NCI-H1417 (cell line): ENCODE data around the gene ZNF775.

Experiments
- DNase-seq, 3 experiments: peaks; one replicate each; lab custom pipeline; 2025; lab: John Stamatoyannopoulos, UW

The ZNF775 gene

DNA sequence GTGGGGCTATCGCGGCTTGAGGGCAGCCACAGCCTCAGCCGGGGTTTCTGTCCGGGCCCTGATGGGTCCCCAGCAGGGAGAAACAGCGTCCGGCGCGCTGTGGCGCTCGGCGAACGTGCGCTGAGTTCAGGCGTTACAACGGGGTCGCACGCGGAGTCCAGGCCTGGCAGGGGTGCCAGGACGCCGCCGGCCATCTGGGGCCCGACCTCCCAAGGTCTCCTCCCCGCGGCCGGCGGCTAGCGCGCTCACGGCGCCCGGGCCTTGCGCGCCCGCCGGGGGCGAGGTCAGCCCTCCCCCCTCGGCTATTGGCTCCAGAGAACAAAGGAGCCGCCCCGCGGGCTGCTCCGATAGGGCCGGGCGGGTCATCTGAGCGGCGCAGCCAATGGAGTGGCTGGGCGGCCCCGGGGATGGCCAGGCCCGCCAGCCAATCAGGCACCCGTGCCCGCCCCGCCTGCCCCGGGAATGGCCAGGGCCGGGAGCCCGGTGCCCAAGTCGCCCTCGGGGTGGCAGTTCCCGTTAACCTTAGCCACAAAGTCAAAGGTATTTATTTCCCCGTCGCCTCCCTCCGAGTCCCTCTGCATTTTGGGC lies at the start of gene ZNF775:
TSS of gene ZNF775 (plus strand) at position 478 of the 588 bp plus-strand sequence. CDS start 9,141 bp downstream, outside the sequence.
- DNase-seq, result peak; percentile 98

DNA sequence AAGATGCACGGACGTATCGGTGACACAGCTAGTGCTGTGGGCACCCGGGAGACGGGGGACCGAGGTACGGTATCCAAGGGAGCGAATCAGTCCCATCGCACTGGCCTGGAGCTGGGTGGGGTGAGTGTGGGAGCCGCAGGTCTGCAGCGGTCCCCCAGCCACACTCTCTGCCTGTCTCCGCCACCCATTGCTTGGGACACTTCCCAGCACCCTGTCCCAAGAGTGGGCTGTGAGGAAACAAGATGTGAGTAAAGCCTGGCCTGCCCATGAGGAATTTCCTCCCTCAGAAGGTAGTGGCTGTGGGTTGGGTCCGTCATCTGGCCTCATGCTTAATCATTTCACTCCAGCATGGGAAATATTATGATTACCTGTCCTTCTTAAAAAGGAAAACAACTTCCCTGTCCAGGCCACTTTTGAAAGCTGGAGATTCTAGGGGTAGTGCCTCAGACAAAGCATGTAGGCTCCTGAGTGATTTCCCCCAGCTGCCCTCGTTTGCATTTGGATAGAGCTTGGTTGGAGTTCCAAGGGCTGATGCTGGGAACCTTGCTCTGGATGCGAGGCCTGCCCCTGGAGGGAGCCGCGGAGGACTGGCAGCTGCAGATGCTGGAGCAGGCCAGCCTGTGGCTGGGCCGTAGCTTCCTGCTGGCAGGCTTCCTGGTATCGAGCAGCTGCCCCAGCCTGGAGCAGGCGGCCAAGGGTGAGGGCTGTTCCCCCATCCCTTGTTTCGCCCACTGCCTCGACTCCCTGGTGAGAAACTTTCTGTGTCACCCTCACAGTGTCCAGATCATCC lies 49.6 kb upstream of the ZNF775 start:
- no peak for DNase-seq

GRCh38 chr7:150330211-150330885 lies 48.8 kb upstream of the ZNF775 start:
- no peak for DNase-seq

GRCh38 chr7:150332852-150333635 lies 46.1 kb upstream of the ZNF775 start:
- no peak for DNase-seq

DNA sequence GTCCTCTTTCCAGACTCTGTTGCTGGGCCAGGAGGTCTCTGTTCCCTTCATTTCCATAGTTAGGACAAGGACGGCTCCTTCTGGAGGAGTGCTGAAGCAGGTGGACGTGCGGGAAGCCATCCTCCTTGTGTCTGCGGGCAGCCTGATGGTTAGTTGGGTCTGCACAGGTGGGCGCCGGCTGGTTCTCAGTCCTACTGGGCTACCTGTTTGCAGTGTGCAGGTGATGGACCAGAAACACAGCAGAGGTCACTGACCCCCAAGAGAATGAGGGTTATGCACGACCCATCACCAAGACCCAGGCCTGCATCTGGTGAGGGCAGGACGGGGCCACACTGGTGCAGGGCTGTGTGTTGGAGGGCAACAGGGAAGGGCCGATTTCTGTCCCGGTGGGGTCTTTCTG lies 45.5 kb upstream of the ZNF775 start:
- DNase-seq, result no peak

- no peak for DNase-seq
Measured at GRCh38 chr7:150334108-150334507, 45.0 kb upstream of the ZNF775 start.

GRCh38 chr7:150335108-150335773 lies 43.9 kb upstream of the ZNF775 start:
- peak in 1 of 3 experiments; percentile 21 for DNase-seq

DNA sequence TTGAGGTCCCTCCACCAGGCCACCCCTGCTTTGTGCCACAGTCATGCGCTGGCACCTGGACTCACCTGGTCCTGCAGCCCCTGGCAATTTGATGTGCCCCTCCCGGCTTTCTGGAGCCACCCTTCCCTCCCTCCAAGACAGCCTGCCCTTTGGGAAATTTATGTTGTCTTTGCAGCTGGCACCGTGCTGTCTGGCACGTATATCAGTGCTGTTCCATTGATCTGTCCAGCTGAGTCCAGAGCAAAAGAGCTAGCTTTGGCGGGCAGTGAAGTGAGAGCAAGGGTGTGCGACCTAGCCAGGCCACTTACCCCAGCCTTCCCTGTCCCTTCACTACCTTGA lies 43.4 kb upstream of the ZNF775 start:
- no peak for DNase-seq

DNA sequence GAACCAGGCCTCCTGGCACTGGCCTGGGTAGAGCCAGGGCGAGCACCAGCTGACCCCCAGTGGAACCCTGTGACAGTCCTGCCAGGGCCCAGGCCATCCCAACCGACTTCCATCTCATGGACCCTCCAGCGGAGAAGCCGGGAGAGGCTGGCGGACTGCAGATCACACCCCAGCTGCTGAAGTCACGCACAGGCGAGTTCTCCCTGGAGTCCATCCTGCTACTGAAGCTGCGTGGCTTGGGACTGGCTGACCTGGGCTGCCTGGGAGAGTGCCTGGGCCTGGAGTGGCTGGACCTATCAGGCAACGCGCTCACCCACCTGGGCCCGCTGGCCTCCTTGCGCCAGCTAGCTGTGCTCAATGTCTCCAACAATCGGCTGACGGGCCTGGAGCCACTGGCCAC lies 42.4 kb upstream of the ZNF775 start:
- DNase-seq, result no peak

DNA sequence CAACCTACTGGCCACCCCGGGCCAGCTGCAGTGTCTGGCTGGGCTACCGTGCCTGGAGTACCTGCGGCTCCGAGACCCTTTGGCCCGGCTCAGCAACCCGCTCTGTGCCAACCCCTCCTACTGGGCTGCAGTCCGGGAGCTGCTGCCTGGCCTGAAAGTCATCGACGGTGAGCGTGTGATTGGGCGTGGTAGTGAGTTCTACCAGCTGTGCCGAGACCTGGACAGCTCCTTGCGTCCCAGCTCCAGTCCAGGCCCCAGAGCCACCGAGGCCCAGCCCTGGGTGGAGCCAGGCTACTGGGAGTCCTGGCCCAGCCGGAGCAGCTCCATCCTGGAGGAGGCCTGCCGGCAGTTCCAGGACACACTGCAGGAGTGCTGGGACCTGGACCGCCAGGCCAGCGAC lies 42.0 kb upstream of the ZNF775 start:
- no peak for DNase-seq

DNA sequence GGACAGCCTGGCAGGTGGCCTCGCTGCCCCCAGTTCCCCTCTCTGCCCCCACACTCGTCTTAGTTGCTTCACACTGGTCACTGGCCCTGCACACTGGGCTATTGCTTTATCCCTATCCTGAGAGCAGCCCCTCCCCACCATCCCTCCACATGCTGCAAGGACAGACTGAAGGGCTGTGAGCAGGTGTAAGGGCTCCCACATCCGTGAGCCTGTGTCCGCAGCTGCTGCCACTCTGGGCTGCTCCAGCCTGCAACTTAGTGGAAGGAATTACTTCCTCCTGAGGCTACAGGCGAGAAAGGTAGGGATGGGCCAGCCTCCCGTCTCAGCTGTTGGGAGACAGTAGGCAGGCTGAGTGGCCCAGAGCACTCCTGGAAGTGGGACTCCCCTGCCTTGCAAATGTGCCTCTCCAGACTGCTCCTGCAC lies 41.5 kb upstream of the ZNF775 start:
- peak in 1 of 3 experiments; percentile 68 for DNase-seq

GRCh38 chr7:150338166-150338829 lies 40.8 kb upstream of the ZNF775 start:
- no peak for DNase-seq

GRCh38 chr7:150339409-150339809 lies 39.7 kb upstream of the ZNF775 start:
- no peak for DNase-seq

DNA sequence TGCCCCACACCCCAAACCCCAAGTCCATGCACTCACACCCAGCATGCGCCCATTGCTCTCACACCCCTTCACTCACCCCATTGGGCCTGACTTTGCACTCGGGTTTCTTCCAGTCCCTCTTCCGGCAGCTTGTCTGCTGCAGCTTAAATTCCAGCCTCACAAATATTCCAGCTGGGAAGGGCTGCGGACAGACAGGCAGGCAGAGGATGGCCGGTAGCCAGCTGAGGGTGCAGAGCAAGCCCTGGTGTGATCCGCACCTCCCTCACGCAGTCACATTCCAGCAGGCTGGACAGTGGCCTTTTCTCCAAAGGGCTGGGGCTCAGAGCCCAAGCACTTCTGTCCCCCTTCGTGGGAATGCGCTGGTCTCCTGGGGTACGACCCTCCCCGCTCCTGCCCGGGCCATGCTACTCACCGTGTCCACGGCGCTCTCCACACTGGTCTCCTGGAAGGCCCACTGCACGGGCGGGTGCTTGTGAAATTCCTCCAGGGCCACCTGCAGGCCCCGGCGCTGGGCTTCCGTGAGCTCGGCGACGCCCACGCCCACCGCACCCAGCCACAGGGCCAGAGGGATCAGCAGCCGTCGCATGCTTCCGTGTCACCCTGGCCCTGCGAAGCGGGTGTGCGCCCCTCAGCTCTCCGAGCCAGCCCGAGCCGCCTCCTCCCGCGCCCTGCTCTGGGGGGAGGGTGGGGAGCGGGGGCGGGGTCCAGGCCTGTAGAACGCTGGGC lies 38.9 kb upstream of the ZNF775 start:
- DNase-seq, result no peak

DNA sequence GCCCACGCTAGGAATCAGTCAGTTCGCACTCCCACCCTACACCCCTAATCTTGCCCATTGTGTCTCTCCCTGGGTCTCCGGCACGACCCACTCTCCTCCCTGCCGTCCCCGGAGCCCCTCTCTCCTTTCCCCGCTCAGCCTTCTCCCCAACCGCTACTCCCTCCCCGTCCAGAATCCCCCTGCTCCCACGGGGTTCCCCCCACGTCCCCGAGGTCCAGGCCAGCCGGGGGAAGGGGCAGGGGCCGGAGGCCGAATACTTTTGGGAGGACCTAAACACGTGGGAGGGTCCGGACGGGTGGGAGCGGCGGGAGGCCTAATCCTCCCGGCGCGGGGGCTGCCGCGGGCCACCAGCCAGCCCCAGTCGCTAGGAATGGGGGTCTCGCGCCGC lies 38.3 kb upstream of the ZNF775 start:
- no peak for DNase-seq

- no peak for DNase-seq
Measured at GRCh38 chr7:150341263-150342120, 37.6 kb upstream of the ZNF775 start, which contains the start of gene RARRES2. RARRES2 (minus strand) TSS chr7:150341629; CDS start chr7:150340609, 1,020 bp downstream.

DNA sequence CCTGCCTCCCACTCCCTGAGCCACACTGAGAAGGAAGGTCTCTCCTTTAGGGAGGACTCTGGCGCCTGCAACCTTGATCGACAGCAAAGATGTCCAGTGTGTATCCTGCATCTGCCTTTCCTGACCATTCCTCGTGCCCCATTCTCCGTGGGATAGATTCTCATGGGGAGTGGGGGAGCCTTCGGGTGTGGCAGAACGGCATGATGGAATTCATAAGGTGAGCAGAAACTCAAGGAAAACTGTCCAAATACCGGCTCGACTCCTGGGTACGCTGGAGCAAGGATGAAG lies 37.1 kb upstream of the ZNF775 start:
- no peak for DNase-seq

GRCh38 chr7:150343225-150343624 lies 35.9 kb upstream of the ZNF775 start:
- no peak for DNase-seq

DNA sequence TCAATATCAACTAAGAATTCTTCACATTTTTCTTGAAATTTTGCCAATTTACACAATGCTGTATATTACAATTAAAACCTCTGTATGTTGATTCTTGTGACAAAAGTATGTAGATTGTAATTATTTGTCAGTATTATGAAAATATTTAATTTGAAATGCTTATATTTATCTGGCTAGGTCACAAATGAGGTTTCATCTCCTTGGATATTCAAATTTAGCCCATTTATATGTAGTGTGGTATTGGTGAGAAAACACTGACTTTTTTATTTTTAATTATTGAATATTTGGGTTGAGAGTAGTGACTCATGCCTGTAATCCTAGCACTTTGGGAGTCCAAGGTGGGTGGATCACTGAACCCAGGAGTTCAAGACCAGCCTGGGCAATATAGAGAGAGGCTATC lies 34.8 kb upstream of the ZNF775 start:
- DNase-seq, result no peak

DNA sequence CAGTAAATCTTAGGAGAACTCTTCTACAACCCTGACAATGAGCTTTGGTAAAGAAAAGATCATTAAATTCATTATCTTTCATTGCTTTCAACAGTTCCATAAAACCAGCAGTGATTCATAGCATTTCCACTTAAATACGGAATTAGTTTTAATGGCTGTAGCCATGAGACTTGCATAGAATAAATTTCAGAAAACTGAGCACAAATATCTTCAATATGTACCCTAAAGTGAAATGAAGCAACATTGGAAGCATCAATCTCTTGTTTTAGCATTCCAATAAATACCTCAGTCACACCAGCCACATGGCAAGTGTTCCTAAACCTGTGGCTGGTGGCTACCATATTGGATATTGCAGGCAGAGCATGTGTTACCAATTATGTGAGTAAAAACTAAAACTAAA lies 34.1 kb upstream of the ZNF775 start:
- no peak for DNase-seq
